ENCODE measurements around the gene COL4A2. TPM values are rescaled to one million over a fixed set of nuclear protein-coding genes. Genes with fewer than 3 reads are reported as not detected.
A peak's percentile ranks its signal among the peaks of the same experiment; 100 is the strongest.

The COL4A2 gene
- total RNA-seq, 1 donor from 2014 or later, result 511 TPM

- Histone ChIP-seq H3K27ac (ENCODE audit: low read depth, low read length) (peak overlapping the region; percentile 78), H3K27me3 (ENCODE audit: control insufficient read depth in 3 of 3, insufficient read depth in 3 of 3, low read length in 3 of 3) (no peaks in the 10 kb centered on the region), H3K4me1 (ENCODE audit: control insufficient read depth in 3 of 3, insufficient read depth in 3 of 3, low read length in 3 of 3) (peaks cover 50 to 55% (median 54%) of the 10 kb centered on the region in 3 donors), H3K9ac (ENCODE audit: low read depth in 1 of 3, low read length in 3 of 3) (peak overlapping the region in 2 of 3 donors; percentile 14 to 58), H3K4me3 (ENCODE audit: low read length in 3 of 3) (no peak overlapping the region), H3K9me3 (ENCODE audit: control insufficient read depth in 3 of 3, low read length in 3 of 3) (no peaks in the 10 kb centered on the region), H3K36me3 (ENCODE audit: control insufficient read depth in 3 of 3, insufficient read depth in 3 of 3, low read length in 3 of 3) (no peaks in the 10 kb centered on the region)
These were observed 106.1 kb downstream of the COL4A2 start for GRCh38 chr13:110413016-110413675.

- H3K36me3 ChIP-seq (ENCODE audit: control insufficient read depth in 3 of 3, insufficient read depth in 3 of 3, low read length in 3 of 3), result no peaks in the 10 kb centered on the region
- H3K9me3 ChIP-seq (ENCODE audit: control insufficient read depth in 3 of 3, low read length in 3 of 3), result no peaks in the 10 kb centered on the region
- no peaks in the 10 kb centered on the region for H3K27me3 ChIP-seq (ENCODE audit: control insufficient read depth in 3 of 3, insufficient read depth in 3 of 3, low read length in 3 of 3)
- peak overlapping the region; percentile 78 for H3K27ac ChIP-seq (ENCODE audit: low read depth, low read length)
- H3K9ac ChIP-seq (ENCODE audit: low read depth in 1 of 3, low read length in 3 of 3), result peak overlapping the region in 1 of 3 donors; percentile 14
- peaks cover 50 to 55% (median 51%) of the 10 kb centered on the region in 3 donors for H3K4me1 ChIP-seq (ENCODE audit: control insufficient read depth in 3 of 3, insufficient read depth in 3 of 3, low read length in 3 of 3)
- H3K4me3 ChIP-seq (ENCODE audit: low read length in 3 of 3), result no peak overlapping the region
These were observed 106.6 kb downstream of the COL4A2 start for GRCh38 chr13:110413676-110414040.

GRCh38 chr13:110414283-110414682, 107.2 kb downstream of the COL4A2 start:
- Histone ChIP-seq H3K9me3 (ENCODE audit: control insufficient read depth in 3 of 3, low read length in 3 of 3) (no peaks in the 10 kb centered on the region), H3K36me3 (ENCODE audit: control insufficient read depth in 3 of 3, insufficient read depth in 3 of 3, low read length in 3 of 3) (no peaks in the 10 kb centered on the region), H3K9ac (ENCODE audit: low read depth in 1 of 3, low read length in 3 of 3) (no peak overlapping the region), H3K27me3 (ENCODE audit: control insufficient read depth in 3 of 3, insufficient read depth in 3 of 3, low read length in 3 of 3) (no peaks in the 10 kb centered on the region), H3K27ac (ENCODE audit: low read depth, low read length) (no peak overlapping the region), H3K4me1 (ENCODE audit: control insufficient read depth in 3 of 3, insufficient read depth in 3 of 3, low read length in 3 of 3) (peaks cover 44 to 51% (median 50%) of the 10 kb centered on the region in 3 donors), H3K4me3 (ENCODE audit: low read length in 3 of 3) (no peak overlapping the region)

- Histone ChIP-seq H3K36me3 (ENCODE audit: control insufficient read depth in 3 of 3, insufficient read depth in 3 of 3, low read length in 3 of 3) (no peaks in the 10 kb centered on the region), H3K27ac (ENCODE audit: low read depth, low read length) (no peak overlapping the region), H3K27me3 (ENCODE audit: control insufficient read depth in 3 of 3, insufficient read depth in 3 of 3, low read length in 3 of 3) (no peaks in the 10 kb centered on the region), H3K4me3 (ENCODE audit: low read length in 3 of 3) (no peak overlapping the region), H3K4me1 (ENCODE audit: control insufficient read depth in 3 of 3, insufficient read depth in 3 of 3, low read length in 3 of 3) (peaks cover 42 to 55% (median 50%) of the 10 kb centered on the region in 3 donors), H3K9ac (ENCODE audit: low read depth in 1 of 3, low read length in 3 of 3) (no peak overlapping the region), H3K9me3 (ENCODE audit: control insufficient read depth in 3 of 3, low read length in 3 of 3) (no peaks in the 10 kb centered on the region)
These were observed 107.8 kb downstream of the COL4A2 start for GRCh38 chr13:110414931-110415330.

GRCh38 chr13:110415669-110416068, 108.6 kb downstream of the COL4A2 start:
- H3K27ac ChIP-seq (ENCODE audit: low read depth, low read length), result peak overlapping the region; percentile 81

GRCh38 chr13:110416131-110417025, 109.3 kb downstream of the COL4A2 start:
- Histone ChIP-seq H3K9me3 (ENCODE audit: control insufficient read depth in 3 of 3, low read length in 3 of 3) (no peaks in the 10 kb centered on the region), H3K9ac (ENCODE audit: low read depth in 1 of 3, low read length in 3 of 3) (peak overlapping the region; percentile 9 to 63 (median 41)), H3K27ac (ENCODE audit: low read depth, low read length) (peak overlapping the region; percentile 81), H3K4me1 (ENCODE audit: control insufficient read depth in 3 of 3, insufficient read depth in 3 of 3, low read length in 3 of 3) (peaks cover 34 to 46% (median 41%) of the 10 kb centered on the region in 3 donors), H3K36me3 (ENCODE audit: control insufficient read depth in 3 of 3, insufficient read depth in 3 of 3, low read length in 3 of 3) (no peaks in the 10 kb centered on the region), H3K4me3 (ENCODE audit: low read length in 3 of 3) (peak overlapping the region; percentile 25 to 59 (median 44)), H3K27me3 (ENCODE audit: control insufficient read depth in 3 of 3, insufficient read depth in 3 of 3, low read length in 3 of 3) (no peaks in the 10 kb centered on the region)

More at GRCh38 chr13:110415669-110416068, 108.6 kb downstream of the COL4A2 start:
- H3K9me3 ChIP-seq (ENCODE audit: control insufficient read depth in 3 of 3, low read length in 3 of 3), result no peaks in the 10 kb centered on the region
- peak overlapping the region in 1 of 3 donors; percentile 25 for H3K4me3 ChIP-seq (ENCODE audit: low read length in 3 of 3)
- H3K9ac ChIP-seq (ENCODE audit: low read depth in 1 of 3, low read length in 3 of 3), result no peak overlapping the region
- H3K36me3 ChIP-seq (ENCODE audit: control insufficient read depth in 3 of 3, insufficient read depth in 3 of 3, low read length in 3 of 3), result no peaks in the 10 kb centered on the region
- H3K27me3 ChIP-seq (ENCODE audit: control insufficient read depth in 3 of 3, insufficient read depth in 3 of 3, low read length in 3 of 3), result no peaks in the 10 kb centered on the region
- H3K4me1 ChIP-seq (ENCODE audit: control insufficient read depth in 3 of 3, insufficient read depth in 3 of 3, low read length in 3 of 3), result peaks cover 42 to 51% (median 45%) of the 10 kb centered on the region in 3 donors

- H3K27ac ChIP-seq (ENCODE audit: low read depth, low read length), result peak overlapping the region; percentile 66
- H3K4me1 ChIP-seq (ENCODE audit: control insufficient read depth in 3 of 3, insufficient read depth in 3 of 3, low read length in 3 of 3), result peaks cover 14 to 27% (median 25%) of the 10 kb centered on the region in 3 donors
- no peaks in the 10 kb centered on the region for H3K9me3 ChIP-seq (ENCODE audit: control insufficient read depth in 3 of 3, low read length in 3 of 3)
- no peaks in the 10 kb centered on the region for H3K27me3 ChIP-seq (ENCODE audit: control insufficient read depth in 3 of 3, insufficient read depth in 3 of 3, low read length in 3 of 3)
- no peaks in the 10 kb centered on the region for H3K36me3 ChIP-seq (ENCODE audit: control insufficient read depth in 3 of 3, insufficient read depth in 3 of 3, low read length in 3 of 3)
- no peak overlapping the region for H3K9ac ChIP-seq (ENCODE audit: low read depth in 1 of 3, low read length in 3 of 3)
- H3K4me3 ChIP-seq (ENCODE audit: low read length in 3 of 3), result no peak overlapping the region
These were observed 111.9 kb downstream of the COL4A2 start for GRCh38 chr13:110418944-110419343.

- Histone ChIP-seq H3K4me3 (ENCODE audit: low read length in 3 of 3) (no peak overlapping the region), H3K36me3 (ENCODE audit: control insufficient read depth in 3 of 3, insufficient read depth in 3 of 3, low read length in 3 of 3) (no peaks in the 10 kb centered on the region), H3K27me3 (ENCODE audit: control insufficient read depth in 3 of 3, insufficient read depth in 3 of 3, low read length in 3 of 3) (no peaks in the 10 kb centered on the region), H3K27ac (ENCODE audit: low read depth, low read length) (peak overlapping the region; percentile 66), H3K4me1 (ENCODE audit: control insufficient read depth in 3 of 3, insufficient read depth in 3 of 3, low read length in 3 of 3) (peaks cover 14 to 27% (median 25%) of the 10 kb centered on the region in 3 donors), H3K9me3 (ENCODE audit: control insufficient read depth in 3 of 3, low read length in 3 of 3) (no peaks in the 10 kb centered on the region), H3K9ac (ENCODE audit: low read depth in 1 of 3, low read length in 3 of 3) (no peak overlapping the region)
These were observed 112.3 kb downstream of the COL4A2 start for GRCh38 chr13:110419381-110419791.

- H3K27ac ChIP-seq (ENCODE audit: low read depth, low read length), result peak overlapping the region; percentile 66
- H3K4me3 ChIP-seq (ENCODE audit: low read length in 3 of 3), result no peak overlapping the region
- H3K9me3 ChIP-seq (ENCODE audit: control insufficient read depth in 3 of 3, low read length in 3 of 3), result no peaks in the 10 kb centered on the region
- peaks cover 14 to 27% (median 25%) of the 10 kb centered on the region in 3 donors for H3K4me1 ChIP-seq (ENCODE audit: control insufficient read depth in 3 of 3, insufficient read depth in 3 of 3, low read length in 3 of 3)
- no peak overlapping the region for H3K9ac ChIP-seq (ENCODE audit: low read depth in 1 of 3, low read length in 3 of 3)
- no peaks in the 10 kb centered on the region for H3K36me3 ChIP-seq (ENCODE audit: control insufficient read depth in 3 of 3, insufficient read depth in 3 of 3, low read length in 3 of 3)
- H3K27me3 ChIP-seq (ENCODE audit: control insufficient read depth in 3 of 3, insufficient read depth in 3 of 3, low read length in 3 of 3), result no peaks in the 10 kb centered on the region
These were observed 112.9 kb downstream of the COL4A2 start for GRCh38 chr13:110419946-110420345.

GRCh38 chr13:110420626-110421025, 113.5 kb downstream of the COL4A2 start:
- no peak overlapping the region for H3K4me3 ChIP-seq (ENCODE audit: low read length in 3 of 3)
- H3K36me3 ChIP-seq (ENCODE audit: control insufficient read depth in 3 of 3, insufficient read depth in 3 of 3, low read length in 3 of 3), result peaks cover 0 to 2% (median 2%) of the 10 kb centered on the region in 3 donors
- H3K9ac ChIP-seq (ENCODE audit: low read depth in 1 of 3, low read length in 3 of 3), result no peak overlapping the region
- H3K27ac ChIP-seq (ENCODE audit: low read depth, low read length), result no peak overlapping the region
- H3K9me3 ChIP-seq (ENCODE audit: control insufficient read depth in 3 of 3, low read length in 3 of 3), result no peaks in the 10 kb centered on the region
- H3K4me1 ChIP-seq (ENCODE audit: control insufficient read depth in 3 of 3, insufficient read depth in 3 of 3, low read length in 3 of 3), result peaks cover 12 to 25% (median 24%) of the 10 kb centered on the region in 3 donors
- H3K27me3 ChIP-seq (ENCODE audit: control insufficient read depth in 3 of 3, insufficient read depth in 3 of 3, low read length in 3 of 3), result no peaks in the 10 kb centered on the region

Data from skeletal muscle tissue (tissue), 4 donors.